ENCODE measurements around the gene OR10J5.
"Not testable (repeated sequence)": the region's sequence is repeated elsewhere in the genome, so short reads cannot be mapped to it uniquely, and the experiment has no call there.

Gene OR10J5

GRCh38 chr1:159510229-159510541, 25.6 kb downstream of the OR10J5 start:
- TF ChIP-seq CTCF (IDR thresholded peaks at IDR 0.05; ENCODE audit: low read depth, low read length): no peak
- DNase-seq (ENCODE audit: low read depth in 2 of 2): peak in 1 of 2 donors; percentile 10
- no peak overlapping the region for H3K4me3 ChIP-seq (replicated peaks in 1 of 2; ENCODE audit: low read depth in 2 of 2, low read length in 2 of 2)

DNA sequence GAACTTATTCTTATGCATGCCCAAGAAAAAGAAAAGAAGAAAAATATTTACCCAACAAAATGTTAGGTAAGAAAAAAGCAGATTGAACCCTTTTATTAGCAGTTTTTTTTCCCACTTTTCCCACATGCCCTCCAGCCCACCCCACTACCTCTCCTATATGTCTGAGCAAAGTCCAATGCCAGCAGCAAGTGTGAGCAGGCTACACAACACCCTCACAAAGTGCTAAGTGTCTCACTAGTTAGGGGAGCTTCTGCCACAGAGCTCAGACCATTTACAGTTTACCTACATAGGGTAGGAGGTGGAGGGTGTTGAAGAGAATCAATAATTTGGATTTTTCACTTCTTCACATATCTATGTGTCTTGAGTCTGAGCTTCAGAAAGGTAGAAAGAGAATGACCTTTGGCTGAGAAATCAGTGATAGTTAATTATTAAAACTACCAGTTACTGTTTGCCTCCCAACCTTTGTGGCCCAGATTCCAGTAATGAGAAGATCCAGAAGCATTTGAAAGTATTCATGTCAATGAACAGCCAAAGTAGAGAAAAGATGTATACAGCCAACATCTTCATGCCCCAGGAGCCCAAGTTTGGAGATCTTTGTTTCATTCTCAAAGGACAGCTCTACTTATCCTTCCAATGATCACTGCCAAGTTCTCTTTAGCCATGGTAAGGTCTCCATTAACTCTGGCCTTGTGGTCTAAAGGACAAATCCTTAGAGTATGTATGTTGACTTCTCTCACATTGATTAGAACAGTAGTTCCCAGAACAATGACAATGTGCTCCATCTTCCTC, 26.2 kb downstream of the OR10J5 start:
- no peak for TF ChIP-seq CTCF (IDR thresholded peaks at IDR 0.05; ENCODE audit: low read depth, low read length)
- DNase-seq (ENCODE audit: low read depth in 2 of 2): no peak
- no peak overlapping the region for H3K4me3 ChIP-seq (replicated peaks in 1 of 2; ENCODE audit: low read depth in 2 of 2, low read length in 2 of 2)

DNA sequence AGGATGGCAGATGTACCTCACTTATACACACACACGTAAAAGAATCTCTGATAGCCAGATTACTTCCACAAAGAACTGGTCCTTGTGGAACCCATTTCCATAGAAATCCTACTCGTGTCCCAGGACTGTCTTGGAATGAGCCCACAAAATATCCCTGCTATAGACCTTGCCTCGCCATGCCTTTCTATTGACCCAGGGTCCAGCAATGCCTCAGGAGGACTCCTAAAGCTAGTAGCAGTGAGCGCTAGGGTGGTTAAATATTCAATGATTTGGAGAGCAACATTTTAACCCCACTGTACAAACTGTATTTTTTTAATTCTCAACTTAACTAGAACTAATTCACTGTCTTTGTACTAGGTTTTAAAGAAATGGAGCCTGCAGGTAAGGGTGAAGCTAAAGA, 26.9 kb downstream of the OR10J5 start:
- DNase-seq (ENCODE audit: low read depth in 2 of 2): no peak
- TF ChIP-seq CTCF (IDR thresholded peaks at IDR 0.05; ENCODE audit: low read depth, low read length): no peak
- H3K4me3 ChIP-seq (replicated peaks in 1 of 2; ENCODE audit: low read depth in 2 of 2, low read length in 2 of 2): no peak overlapping the region

- no peak overlapping the region for H3K4me3 ChIP-seq (replicated peaks in 1 of 2; ENCODE audit: low read depth in 2 of 2, low read length in 2 of 2)
- no peak for DNase-seq (ENCODE audit: low read depth in 2 of 2)
- TF ChIP-seq CTCF (IDR thresholded peaks at IDR 0.05; ENCODE audit: low read depth, low read length): no peak
Measured at GRCh38 chr1:159505676-159506075, 30.1 kb downstream of the OR10J5 start.

GRCh38 chr1:159501082-159501481, 34.7 kb downstream of the OR10J5 start:
- H3K4me3 ChIP-seq (replicated peaks in 1 of 2; ENCODE audit: low read depth in 2 of 2, low read length in 2 of 2): no peak overlapping the region
- DNase-seq (ENCODE audit: low read depth in 2 of 2): no peak
- TF ChIP-seq CTCF (IDR thresholded peaks at IDR 0.05; ENCODE audit: low read depth, low read length): no peak

DNA sequence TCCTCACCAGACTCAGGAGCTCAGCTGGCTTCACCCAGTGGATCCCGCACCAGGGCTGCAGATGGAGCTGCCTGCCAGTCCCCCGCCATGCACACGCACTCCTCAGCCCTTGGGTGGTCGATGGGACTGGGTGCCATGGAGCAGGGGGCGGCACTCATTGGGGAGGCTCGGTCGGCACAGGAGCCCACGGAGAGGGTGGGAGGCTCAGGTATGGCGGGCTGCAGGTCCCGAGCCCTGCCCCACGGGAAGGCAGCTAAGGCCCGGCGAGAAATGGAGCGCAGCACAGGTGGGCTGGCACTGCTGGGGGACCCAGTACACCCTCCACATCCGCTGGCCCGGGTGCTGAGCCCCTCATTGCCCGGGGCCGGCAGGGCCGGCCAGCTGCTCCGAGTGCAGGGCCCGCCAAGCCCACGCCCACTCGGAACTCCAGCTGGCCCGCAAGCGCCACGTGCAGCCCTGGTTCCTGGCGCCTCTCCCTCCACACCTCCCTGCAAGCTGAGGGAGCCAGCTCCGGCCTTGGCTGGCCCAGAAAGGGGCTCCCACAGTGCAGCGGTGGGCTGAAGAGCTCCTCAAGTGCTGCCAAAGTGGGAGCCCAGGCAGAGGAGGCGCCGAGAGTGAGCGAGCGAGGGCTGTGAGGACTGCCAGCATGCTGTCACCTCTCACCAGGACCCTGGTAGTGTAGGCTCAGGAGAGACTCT, 41.1 kb downstream of the OR10J5 start:
- not testable (repeated sequence) for DNase-seq (ENCODE audit: low read depth in 2 of 2); H3K4me3 ChIP-seq (replicated peaks in 1 of 2; ENCODE audit: low read depth in 2 of 2, low read length in 2 of 2)

DNA sequence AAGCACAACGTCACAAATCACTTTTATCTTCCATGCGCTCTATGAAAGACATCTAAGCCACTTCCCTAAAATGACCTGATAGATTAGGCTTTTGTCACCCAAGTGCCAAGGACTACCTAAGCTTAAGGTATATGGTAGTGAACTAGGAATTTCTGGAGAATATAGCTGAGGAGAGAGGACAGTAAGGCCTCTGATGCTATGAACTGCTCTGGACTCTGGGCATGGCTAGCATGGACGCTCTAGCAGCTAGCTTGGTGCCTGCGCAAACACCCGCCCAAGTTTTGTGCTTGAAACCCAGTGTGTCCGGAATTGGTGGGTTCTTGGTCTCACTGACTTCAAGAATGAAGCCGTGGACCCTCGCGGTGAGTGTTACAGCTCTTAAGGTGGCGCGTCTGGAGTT, 42.5 kb downstream of the OR10J5 start:
- DNase-seq (ENCODE audit: low read depth in 2 of 2): no peak
- H3K4me3 ChIP-seq (replicated peaks in 1 of 2; ENCODE audit: low read depth in 2 of 2, low read length in 2 of 2): no peak overlapping the region
- no peak for TF ChIP-seq CTCF (IDR thresholded peaks at IDR 0.05; ENCODE audit: low read depth, low read length)
